Naive thymus-derived CD4-positive, alpha-beta T cell (primary cell): ENCODE data around the gene SIRPB2. TPM values are rescaled to one million over a fixed set of nuclear protein-coding genes. Genes with fewer than 3 reads are reported as not detected.

Experiments
- ATAC-seq: fragments of 150-1000 bp; cut with Tn5 transposase; 2 replicates; pipeline ENCODE4 v1.10.0; 2021; ENCODE audit warnings: mild to moderate bottlenecking, moderate library complexity
- CTCF ChIA-PET: fragments of 350-600 bp; sonication (Branson Sonifier 250); formaldehyde crosslinking; loops from one replicate; lab custom pipeline; 2021; ENCODE audit warnings: antibody characterized with exemption; lab: Charles Lee
- POLR2A ChIA-PET: fragments of 350-600 bp; sonication (Branson Sonifier 250); formaldehyde crosslinking; loops from one replicate; lab custom pipeline; 2021; ENCODE audit warnings: antibody characterized with exemption, inconsistent platforms; lab: Charles Lee
- DNase-seq, 9 donors: peaks; one replicate each; pipeline versions ENCODE4 v3.0.0 to v3.0.0-alpha.2; 2020 to 2022; ENCODE audit warnings: mixed read lengths in 1 of 9
- H3K27ac ChIP-seq: one replicate; pipeline ENCODE4 v1.7.0; 2013; ENCODE audit warnings: mild to moderate bottlenecking, low read depth, low read length, moderate library complexity
- H3K27me3 ChIP-seq, 2 donors: one replicate each; pipeline ENCODE4 v1.7.0; 2013; ENCODE audit warnings: low read length in 2 of 2, mild to moderate bottlenecking in 2 of 2, moderate library complexity in 2 of 2; ENCODE audit not compliant: control insufficient read depth in 2 of 2, insufficient read depth in 2 of 2
- H3K36me3 ChIP-seq, 3 experiments: 1 replicate in 2 of 3; 2 replicates in 1 of 3; pipeline ENCODE4 v1.7.0; 2013; ENCODE audit warnings: low read length in 3 of 3, mild to moderate bottlenecking in 3 of 3, moderate library complexity in 1 of 3; ENCODE audit not compliant: insufficient read depth in 3 of 3, control insufficient read depth in 2 of 3
- H3K4me1 ChIP-seq, 2 donors: one replicate each; pipeline ENCODE4 v1.7.0; 2013; ENCODE audit warnings: low read length in 2 of 2, mild to moderate bottlenecking in 2 of 2, moderate library complexity in 1 of 2; ENCODE audit not compliant: control insufficient read depth in 2 of 2, insufficient read depth in 2 of 2
- H3K4me3 ChIP-seq: 2 replicates; pipeline ENCODE4 v1.7.0; 2013; ENCODE audit warnings: mild to moderate bottlenecking, low read length
- H3K9me3 ChIP-seq, 3 experiments: 1 replicate in 2 of 3; 2 replicates in 1 of 3; pipeline ENCODE4 v1.7.0; 2013; ENCODE audit warnings: low read length in 3 of 3; ENCODE audit not compliant: control insufficient read depth in 2 of 3
- H3K27ac Mint-ChIP-seq, 9 donors: one replicate each; pipeline ENCODE4 v1.8.0; 2020 to 2022; ENCODE audit warnings: mixed read lengths in 9 of 9, mild to moderate bottlenecking in 8 of 9, moderate library complexity in 5 of 9, inconsistent platforms in 2 of 9
- H3K27me3 Mint-ChIP-seq, 5 donors: one replicate each; pipeline ENCODE4 v1.8.0; 2021 to 2022; ENCODE audit warnings: mixed read lengths in 5 of 5, mild to moderate bottlenecking in 1 of 5
- H3K36me3 Mint-ChIP-seq, 5 donors: one replicate each; pipeline ENCODE4 v1.8.0; 2020 to 2022; ENCODE audit warnings: mixed read lengths in 5 of 5, mild to moderate bottlenecking in 3 of 5, inconsistent platforms in 1 of 5
- H3K4me1 Mint-ChIP-seq, 7 donors: one replicate each; pipeline ENCODE4 v1.8.0; 2020 to 2022; ENCODE audit warnings: mixed read lengths in 7 of 7, mild to moderate bottlenecking in 3 of 7, inconsistent platforms in 1 of 7
- H3K4me3 Mint-ChIP-seq, 10 donors: one replicate each; pipeline ENCODE4 v1.8.0; 2020 to 2022; ENCODE audit warnings: mild to moderate bottlenecking in 10 of 10, mixed read lengths in 10 of 10, moderate library complexity in 6 of 10, inconsistent platforms in 2 of 10
- H3K9me3 Mint-ChIP-seq, 11 donors: one replicate each; pipeline ENCODE4 v1.8.0; 2020 to 2022; ENCODE audit warnings: mixed read lengths in 11 of 11, mild to moderate bottlenecking in 4 of 11, inconsistent platforms in 1 of 11, moderate library complexity in 1 of 11
- intact Hi-C, 2 donors: fragments of 100-400 bp; cut with micrococcal nuclease; formaldehyde crosslinking; loops; one replicate each; pipeline ENCODE4 v1.15.1; 2023
- polyA plus RNA-seq, 2 donors: library from polyadenylated mRNA; unstranded; fragments of 300-500 nt; fragmentation: Illumina TruSeq; gene quantifications; one replicate each; pipeline ENCODE4 v1.2.3, GENCODE V29; 2021
- total RNA-seq, 6 experiments: library from RNA in 5 of 6; stranded (reverse) in 5 of 6; gene quantifications; 1 replicate in 5 of 6; 2 replicates in 1 of 6; pipeline ENCODE4 v1.2.3 and lab custom pipeline; 2021 to 2026

Gene SIRPB2
- total and polyA plus RNA-seq, 7 experiments from 2014 or later = 0.07 to 29.0 (median 0.38) TPM; not detected in 2

DNA sequence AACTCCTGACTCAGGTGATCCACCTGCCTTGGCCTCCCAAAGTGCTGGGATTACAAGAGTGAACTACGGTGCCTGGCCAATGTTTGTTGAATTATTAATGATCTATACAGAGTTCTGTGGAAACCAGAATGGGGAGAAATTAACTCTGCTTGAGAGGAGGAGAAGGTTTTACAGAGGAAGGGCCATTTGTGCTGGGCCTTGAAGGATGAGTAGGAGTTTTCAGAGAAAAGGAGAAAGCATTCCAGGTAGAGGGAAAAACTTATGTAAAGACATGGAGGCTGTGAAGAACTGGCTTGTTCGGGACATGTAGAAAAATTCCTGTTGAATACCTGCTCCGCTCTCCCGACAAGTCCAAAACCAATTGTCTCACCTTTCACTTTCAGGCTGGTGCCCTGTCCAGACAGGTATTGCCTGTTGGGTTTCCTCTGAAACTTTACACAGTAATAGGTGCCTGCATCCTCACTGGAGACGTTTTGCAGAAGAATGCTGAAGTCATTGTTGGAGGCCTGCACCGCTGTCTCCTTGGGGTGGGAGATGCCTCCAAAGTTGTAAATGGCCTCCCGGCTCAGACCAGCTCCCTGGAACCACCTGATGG lies 13.2 kb downstream of the SIRPB2 start:
- H3K4me1 Mint-ChIP-seq = peaks cover 0 to 5% (median 0%) of the 10 kb centered on the region in 7 donors

DNA sequence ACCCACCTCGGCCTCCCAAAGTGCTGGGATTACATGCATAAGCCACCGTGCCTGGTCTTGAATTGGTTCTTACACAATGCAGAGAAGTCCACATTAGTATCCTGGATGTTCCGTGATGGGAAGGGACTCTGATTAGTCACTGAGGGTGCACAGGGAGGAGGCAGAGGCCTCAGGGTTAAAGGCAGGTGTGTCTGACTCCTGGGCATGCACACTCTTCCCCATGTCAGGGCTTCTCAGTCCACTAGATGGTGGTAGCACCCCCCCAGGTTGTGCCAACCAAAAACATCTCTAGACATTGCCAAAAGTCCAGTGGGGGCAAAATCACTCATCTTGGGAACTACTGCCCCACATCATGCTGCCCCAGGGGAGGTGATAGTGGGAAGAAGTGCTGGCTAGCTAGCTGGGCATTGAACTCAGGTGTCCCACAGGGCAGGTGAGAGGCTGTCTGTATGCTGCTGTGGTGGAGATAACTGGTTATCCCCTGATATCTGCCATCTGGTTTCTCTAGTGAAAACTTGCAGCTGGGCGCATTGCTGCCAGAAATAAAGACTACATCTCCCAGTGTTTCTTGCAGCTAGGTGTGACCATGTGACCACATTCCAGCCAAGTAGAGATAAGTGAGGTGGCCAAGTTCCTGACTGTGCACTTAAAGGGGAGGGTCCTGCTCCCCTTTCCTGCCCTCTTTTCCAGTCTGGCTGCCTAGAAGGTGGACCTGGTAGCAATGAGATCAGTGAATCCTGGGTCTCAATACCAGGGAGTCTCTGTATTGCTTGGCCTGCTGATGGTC lies 16.2 kb downstream of the SIRPB2 start:
- Mint-ChIP-seq H3K27me3 (peaks cover 3 to 10% (median 7%) of the 10 kb centered on the region in 5 donors), H3K4me1 (peaks cover 0 to 6% (median 0%) of the 10 kb centered on the region in 7 donors), H3K9me3 (peaks cover 0 to 2% (median 0%) of the 10 kb centered on the region in 11 donors), H3K4me3 (no peak overlapping the region), H3K27ac (no peak overlapping the region), H3K36me3 (no peaks in the 10 kb centered on the region)
- Histone ChIP-seq H3K4me3 (no peak overlapping the region), H3K9me3 (no peaks in the 10 kb centered on the region), H3K36me3 (no peaks in the 10 kb centered on the region), H3K27me3 (no peaks in the 10 kb centered on the region), H3K4me1 (no peaks in the 10 kb centered on the region), H3K27ac (no peak overlapping the region)
- intact Hi-C loops = no loop called here
- ChIA-PET POLR2A (no interaction called here), CTCF (interaction anchor here (0.5 kb wide), 1 partner anchor 836 kb away, joined by 3 read pairs; no protein-coding TSS in a partner anchor)
- DNase-seq = no peak
- ATAC-seq = no peak

More for the DNA sequence above, 13.2 kb downstream of the SIRPB2 start:
- ATAC-seq (no peak), DNase-seq (no peak)
- H3K27me3 ChIP-seq = no peaks in the 10 kb centered on the region
- peaks cover 0 to 2% (median 0%) of the 10 kb centered on the region in 11 donors for H3K9me3 Mint-ChIP-seq
- no peak overlapping the region for H3K4me3 ChIP-seq
- POLR2A ChIA-PET = no interaction called here
- no peak overlapping the region for H3K27ac Mint-ChIP-seq
- H3K4me1 ChIP-seq = no peaks in the 10 kb centered on the region
- CTCF ChIA-PET = no interaction called here
- intact Hi-C loops = no loop called here
- no peaks in the 10 kb centered on the region for H3K9me3 ChIP-seq
- H3K4me3 Mint-ChIP-seq = no peak overlapping the region
- no peaks in the 10 kb centered on the region for H3K36me3 Mint-ChIP-seq
- H3K27ac ChIP-seq = no peak overlapping the region
- no peaks in the 10 kb centered on the region for H3K36me3 ChIP-seq
- peaks cover 7 to 22% (median 17%) of the 10 kb centered on the region in 5 donors for H3K27me3 Mint-ChIP-seq

DNA sequence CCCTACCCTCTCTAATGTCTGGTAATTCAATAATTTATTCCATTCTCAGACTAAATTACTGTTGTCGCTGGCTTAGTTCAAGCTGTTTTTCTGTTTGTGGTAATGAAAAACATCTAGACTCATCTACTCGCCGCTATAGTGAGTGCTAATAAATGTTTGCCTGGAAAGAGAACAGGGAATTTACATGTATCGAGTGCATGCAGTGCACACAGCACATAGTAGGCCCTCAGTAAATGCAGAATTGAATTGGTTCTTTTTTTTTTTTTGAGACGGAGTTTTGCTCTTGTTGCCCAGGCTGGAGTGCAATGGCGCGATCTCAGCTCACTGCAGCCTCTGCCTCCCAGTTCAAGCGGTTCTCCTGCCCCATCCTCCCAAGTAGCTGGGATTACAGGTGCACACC lies 16.9 kb downstream of the SIRPB2 start:
- Histone ChIP-seq H3K27ac (no peak overlapping the region), H3K9me3 (no peaks in the 10 kb centered on the region), H3K36me3 (no peaks in the 10 kb centered on the region), H3K4me3 (no peak overlapping the region), H3K4me1 (no peaks in the 10 kb centered on the region), H3K27me3 (no peaks in the 10 kb centered on the region)
- Mint-ChIP-seq H3K27me3 (peaks cover 0 to 6% (median 4%) of the 10 kb centered on the region in 5 donors), H3K4me1 (peaks cover 0 to 6% (median 0%) of the 10 kb centered on the region in 7 donors), H3K27ac (no peak overlapping the region), H3K36me3 (no peaks in the 10 kb centered on the region), H3K9me3 (peaks cover 0 to 2% (median 0%) of the 10 kb centered on the region in 11 donors), H3K4me3 (no peak overlapping the region)
- CTCF ChIA-PET = interaction anchor here (0.5 kb wide), 1 partner anchor 836 kb away, joined by 3 read pairs; no protein-coding TSS in a partner anchor
- POLR2A ChIA-PET = no interaction called here
- DNase-seq = no peak
- intact Hi-C loops = no loop called here
- ATAC-seq = no peak

DNA sequence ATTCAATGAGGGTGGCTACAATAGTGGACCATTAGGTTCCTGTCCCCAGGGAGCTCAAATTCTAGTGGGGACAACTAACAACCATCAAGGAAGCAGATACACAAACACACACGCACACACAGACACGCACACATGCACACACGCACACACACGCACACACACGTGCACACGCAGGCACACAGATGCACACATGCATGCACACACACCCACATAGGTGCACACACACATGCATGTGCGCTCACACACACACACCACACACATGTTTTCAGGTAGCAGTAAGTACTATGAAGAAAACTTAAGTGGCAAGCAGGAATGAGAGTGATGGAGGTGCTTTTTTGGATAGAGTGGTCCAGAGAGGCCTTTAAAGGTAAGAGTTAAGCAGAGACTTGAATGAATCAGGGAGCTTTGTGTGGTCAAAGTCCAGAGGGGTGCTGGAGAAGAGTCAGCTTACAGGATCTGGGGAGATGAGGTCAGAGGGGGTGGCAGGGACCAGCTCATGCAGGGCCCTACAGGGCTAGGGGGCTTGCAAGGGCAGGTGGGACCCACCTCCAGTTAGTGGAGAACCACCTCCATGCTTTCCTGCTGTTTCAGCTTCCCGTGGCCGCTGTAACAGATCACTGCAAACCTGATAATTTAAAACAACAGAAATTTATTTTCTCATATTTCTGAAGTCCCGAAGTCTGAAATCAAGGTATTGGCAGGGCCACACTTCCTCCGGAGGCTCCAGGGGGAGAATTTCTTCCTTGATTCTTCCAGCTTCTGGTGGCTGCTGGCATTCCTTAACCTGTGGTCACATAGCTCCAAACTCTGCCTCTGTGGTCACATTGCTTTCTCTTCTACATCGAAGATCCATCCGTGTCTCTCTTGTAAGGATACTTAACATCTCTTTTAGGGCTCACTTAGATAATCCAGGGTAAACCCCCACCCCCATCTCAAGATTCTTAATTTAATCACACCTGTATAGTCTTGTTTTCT lies 17.7 kb downstream of the SIRPB2 start:
- Mint-ChIP-seq H3K27ac (no peak overlapping the region), H3K27me3 (peaks cover 0 to 10% (median 6%) of the 10 kb centered on the region in 5 donors), H3K4me3 (no peak overlapping the region), H3K9me3 (peaks cover 0 to 2% (median 0%) of the 10 kb centered on the region in 11 donors), H3K36me3 (no peaks in the 10 kb centered on the region), H3K4me1 (peaks cover 0 to 6% (median under 1%) of the 10 kb centered on the region in 7 donors)
- CTCF ChIA-PET = no interaction called here
- Histone ChIP-seq H3K4me1 (no peaks in the 10 kb centered on the region), H3K27me3 (no peaks in the 10 kb centered on the region), H3K36me3 (no peaks in the 10 kb centered on the region), H3K4me3 (no peak overlapping the region), H3K27ac (no peak overlapping the region), H3K9me3 (no peaks in the 10 kb centered on the region)
- intact Hi-C loops = no loop called here
- no peak for ATAC-seq
- no peak for DNase-seq
- POLR2A ChIA-PET = no interaction called here

DNA sequence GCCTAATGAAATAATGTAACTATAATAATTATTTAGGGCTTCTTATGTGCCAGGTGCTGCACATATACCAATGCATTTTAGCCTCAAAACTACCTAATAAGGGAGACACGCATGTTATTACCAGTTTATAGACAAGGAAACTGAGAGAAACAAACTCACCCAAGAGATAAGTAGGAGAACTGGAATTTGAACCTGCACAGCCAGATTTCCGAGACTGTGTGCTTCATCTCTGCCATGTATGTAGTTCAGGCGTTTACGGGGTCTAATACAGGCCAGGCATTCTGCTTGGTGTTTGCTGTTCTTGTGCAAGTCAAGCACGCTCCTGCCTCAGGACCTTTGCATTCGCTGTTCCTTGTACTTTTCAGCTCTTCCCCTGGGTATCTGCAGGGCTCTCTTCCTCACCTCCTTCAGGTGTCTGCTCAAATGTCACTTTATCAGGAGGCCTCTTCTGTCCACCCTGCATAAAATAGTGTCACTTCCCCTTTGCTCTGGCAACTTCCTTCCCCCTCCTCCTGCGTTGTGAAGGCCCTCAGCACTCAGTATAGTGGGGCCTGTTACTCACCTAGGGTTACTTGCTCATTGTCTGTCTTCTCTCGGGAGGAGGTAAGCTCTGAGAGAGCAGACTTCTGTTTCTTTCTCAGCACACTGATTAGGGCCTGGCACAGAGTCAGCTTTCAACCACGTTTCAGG lies 18.5 kb downstream of the SIRPB2 start:
- Histone ChIP-seq H3K4me1 (peaks cover 0 to 4% of the 10 kb centered on the region in 2 donors), H3K27me3 (no peaks in the 10 kb centered on the region), H3K27ac (no peak overlapping the region), H3K36me3 (no peaks in the 10 kb centered on the region), H3K4me3 (no peak overlapping the region), H3K9me3 (no peaks in the 10 kb centered on the region)
- Mint-ChIP-seq H3K4me3 (no peak overlapping the region), H3K27ac (no peak overlapping the region), H3K27me3 (peaks cover 0 to 15% (median 6%) of the 10 kb centered on the region in 5 donors), H3K36me3 (no peaks in the 10 kb centered on the region), H3K9me3 (peaks cover 0 to under 1% (median 0%) of the 10 kb centered on the region in 11 donors), H3K4me1 (peaks cover 3 to 12% (median 6%) of the 10 kb centered on the region in 7 donors)
- ChIA-PET POLR2A (no interaction called here), CTCF (no interaction called here)
- DNase-seq (no peak), ATAC-seq (peak; percentile 72)
- intact Hi-C loops = no loop called here

DNA sequence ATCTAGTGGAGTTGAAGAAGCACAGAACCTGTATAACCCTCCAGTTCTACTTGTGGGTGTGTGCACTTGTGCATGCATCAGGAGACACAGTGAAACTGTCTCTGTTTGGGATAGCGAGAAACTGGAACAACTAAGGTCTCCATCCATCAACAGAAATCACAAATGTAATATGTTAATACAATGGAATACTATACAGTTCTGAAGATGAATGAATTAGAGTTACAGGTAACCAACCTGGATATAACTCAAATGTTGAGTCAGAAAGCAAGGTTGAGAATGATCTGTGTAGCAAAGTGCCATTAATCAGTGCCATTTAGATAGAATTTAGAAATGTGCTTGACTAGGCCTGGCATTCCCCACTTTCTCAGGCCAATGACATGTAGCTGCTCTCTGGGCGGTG lies 20.0 kb downstream of the SIRPB2 start:
- Histone ChIP-seq H3K36me3 (peaks cover 0 to 4% (median 0%) of the 10 kb centered on the region in 3 experiments), H3K4me3 (no peak overlapping the region), H3K27ac (no peak overlapping the region), H3K27me3 (no peaks in the 10 kb centered on the region), H3K9me3 (no peaks in the 10 kb centered on the region), H3K4me1 (peaks cover 0 to 12% of the 10 kb centered on the region in 2 donors)
- Mint-ChIP-seq H3K9me3 (no peaks in the 10 kb centered on the region), H3K36me3 (no peaks in the 10 kb centered on the region), H3K4me1 (peaks cover 11 to 19% (median 14%) of the 10 kb centered on the region in 7 donors), H3K27me3 (peaks cover 0 to 21% (median 6%) of the 10 kb centered on the region in 5 donors), H3K4me3 (no peak overlapping the region), H3K27ac (no peak overlapping the region)
- POLR2A ChIA-PET = no interaction called here
- intact Hi-C loops = no loop called here
- DNase-seq = no peak
- ATAC-seq = no peak
- CTCF ChIA-PET = no interaction called here
